Trophoblast cell (in vitro differentiated cells and primary cell): ENCODE data around the gene SRL.

ENCODE experiments used
- DNase-seq, 2 donors: peaks; one replicate each; pipeline ENCODE4 v3.0.0-alpha.2; 2016
- H2AFZ ChIP-seq: 2 replicates; pipeline ENCODE4 v1.6.1; 2013; ENCODE audit warnings: low read length, moderate library complexity, mild to moderate bottlenecking; ENCODE audit not compliant: insufficient read depth, poor library complexity
- H2AK5ac ChIP-seq: 2 replicates; pipeline ENCODE4 v1.6.1; 2013; ENCODE audit warnings: mild to moderate bottlenecking, low read length
- H2BK120ac ChIP-seq: 2 replicates; pipeline ENCODE4 v1.6.1; 2013; ENCODE audit warnings: low read length, mild to moderate bottlenecking, moderate library complexity; ENCODE audit not compliant: insufficient read depth, poor library complexity
- H2BK12ac ChIP-seq: 2 replicates; pipeline ENCODE4 v1.6.1; 2013; ENCODE audit warnings: mild to moderate bottlenecking, low read length, moderate library complexity
- H2BK5ac ChIP-seq: 2 replicates; pipeline ENCODE4 v1.6.1; 2013; ENCODE audit warnings: low read length, low read depth, moderate library complexity, mild to moderate bottlenecking; ENCODE audit not compliant: poor library complexity
- H3K14ac ChIP-seq: 2 replicates; pipeline ENCODE4 v1.6.1; 2013; ENCODE audit warnings: mild to moderate bottlenecking, low read length
- H3K18ac ChIP-seq: 2 replicates; pipeline ENCODE4 v1.6.1; 2013; ENCODE audit warnings: mild to moderate bottlenecking, low read length
- H3K23ac ChIP-seq: 2 replicates; pipeline ENCODE4 v1.6.1; 2013; ENCODE audit warnings: low read length
- H3K27ac ChIP-seq: 2 replicates; pipeline ENCODE4 v1.5.1; 2013; ENCODE audit warnings: low read depth, mild to moderate bottlenecking, inconsistent platforms, low read length, moderate library complexity
- H3K27me3 ChIP-seq: 2 replicates; pipeline ENCODE4 v1.6.1; 2013; ENCODE audit warnings: inconsistent platforms, mild to moderate bottlenecking, low read length, moderate library complexity; ENCODE audit not compliant: insufficient read depth
- H3K36me3 ChIP-seq, 2 experiments: 1 replicate in 1 of 2; 2 replicates in 1 of 2; pipeline ENCODE4 v1.6.1; 2013; ENCODE audit warnings: low read length in 2 of 2, mild to moderate bottlenecking in 2 of 2, moderate library complexity in 1 of 2; ENCODE audit not compliant: insufficient read depth in 2 of 2, control insufficient read depth in 1 of 2
- H3K4ac ChIP-seq: 2 replicates; pipeline ENCODE4 v1.6.1; 2013; ENCODE audit warnings: low read depth, mild to moderate bottlenecking, low read length, moderate library complexity
- H3K4me1 ChIP-seq, 2 experiments: 1 replicate in 1 of 2; 2 replicates in 1 of 2; pipeline ENCODE4 v1.6.1; 2013; ENCODE audit warnings: low read length in 2 of 2, mild to moderate bottlenecking in 2 of 2, moderate library complexity in 1 of 2; ENCODE audit not compliant: insufficient read depth in 2 of 2, control insufficient read depth in 1 of 2
- H3K4me2 ChIP-seq: 2 replicates; pipeline ENCODE4 v1.6.1; 2013; ENCODE audit warnings: inconsistent platforms, mild to moderate bottlenecking, low read length, moderate library complexity
- H3K4me3 ChIP-seq: 2 replicates; pipeline ENCODE4 v1.5.1; 2013; ENCODE audit warnings: mild to moderate bottlenecking, low read depth, low read length, inconsistent platforms
- H3K79me1 ChIP-seq: one replicate; pipeline ENCODE4 v1.6.1; 2013; ENCODE audit warnings: low read length
- H3K79me2 ChIP-seq: 2 replicates; pipeline ENCODE4 v1.6.1; 2013; ENCODE audit warnings: low read length, mild to moderate bottlenecking; ENCODE audit not compliant: control insufficient read depth, insufficient read depth, poor library complexity
- H3K9ac ChIP-seq: 2 replicates; pipeline ENCODE4 v1.6.1; 2013; ENCODE audit warnings: mild to moderate bottlenecking, low read length
- H3K9me3 ChIP-seq: 2 replicates; pipeline ENCODE4 v1.6.1; 2013; ENCODE audit warnings: low read depth, mild to moderate bottlenecking, control low read depth, inconsistent platforms, low read length; ENCODE audit not compliant: insufficient read depth
- H4K12ac ChIP-seq: 2 replicates; pipeline ENCODE4 v1.6.1; 2013; ENCODE audit warnings: low read depth, mild to moderate bottlenecking, low read length, moderate library complexity
- H4K8ac ChIP-seq: 2 replicates; pipeline ENCODE4 v1.6.1; 2013; ENCODE audit warnings: low read depth, mild to moderate bottlenecking, low read length, moderate library complexity
- H4K91ac ChIP-seq: one replicate; pipeline ENCODE4 v1.6.1; 2013; ENCODE audit warnings: low read depth, mild to moderate bottlenecking, low read length, moderate library complexity
- WGBS: extraction: QIAGEN DNeasy Blood & Tissue Kit; methylation state at CpG from one replicate; pipeline ENCODE4 v1.1.7; 2013; ENCODE audit warnings: missing lambda C conversion rate; ENCODE audit not compliant: insufficient read length, insufficient coverage; ENCODE audit errors: extremely low coverage; 5-methylcytosine and 5-hydroxymethylcytosine counted together

Gene SRL

DNA sequence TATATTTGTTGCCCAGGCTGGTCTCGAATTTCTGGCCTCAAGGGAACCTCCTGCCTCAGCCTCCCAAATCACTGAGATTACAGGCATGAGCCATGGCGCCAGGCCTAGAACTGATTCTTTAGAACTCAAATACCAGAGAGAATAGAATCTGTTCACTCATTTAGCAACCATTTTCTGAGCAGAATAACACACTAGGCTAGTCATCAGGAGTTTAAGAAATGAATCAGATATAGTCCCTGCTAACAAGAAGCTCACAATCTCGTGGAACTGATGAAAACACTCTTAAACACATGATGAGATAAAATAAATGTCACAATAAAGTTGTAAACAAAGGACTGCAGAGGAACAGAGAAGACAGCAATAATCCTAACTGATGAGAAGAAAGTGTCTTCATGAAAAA is 69.8 kb downstream of the SRL start:
- no peak overlapping the region for H2BK5ac ChIP-seq
- peak; percentile 39 to 57 for DNase-seq
- no peak overlapping the region for H3K18ac ChIP-seq
- H2BK12ac ChIP-seq: no peak overlapping the region
- no peaks in the 10 kb centered on the region for H3K27me3 ChIP-seq
- no peak overlapping the region for H3K4me2 ChIP-seq
- no peak overlapping the region for H3K27ac ChIP-seq
- no peak overlapping the region for H4K12ac ChIP-seq
- H2BK120ac ChIP-seq: no peak overlapping the region
- no peak overlapping the region for H4K8ac ChIP-seq
- no peak overlapping the region for H3K23ac ChIP-seq
- H3K4me3 ChIP-seq: no peak overlapping the region
- no peak overlapping the region for H2AK5ac ChIP-seq
- no peaks in the 10 kb centered on the region for H3K9me3 ChIP-seq
- no peak overlapping the region for H3K9ac ChIP-seq
- no peaks in the 10 kb centered on the region for H3K79me2 ChIP-seq
- no peaks in the 10 kb centered on the region for H3K79me1 ChIP-seq
- no peaks in the 10 kb centered on the region for H3K36me3 ChIP-seq
- no CpG with 5 or more reads among the region's 3 CpGs for WGBS
- no peak overlapping the region for H2AFZ ChIP-seq
- H3K4me1 ChIP-seq: no peaks in the 10 kb centered on the region
- H3K14ac ChIP-seq: no peak overlapping the region
- H4K91ac ChIP-seq: no peak overlapping the region
- no peak overlapping the region for H3K4ac ChIP-seq

DNA sequence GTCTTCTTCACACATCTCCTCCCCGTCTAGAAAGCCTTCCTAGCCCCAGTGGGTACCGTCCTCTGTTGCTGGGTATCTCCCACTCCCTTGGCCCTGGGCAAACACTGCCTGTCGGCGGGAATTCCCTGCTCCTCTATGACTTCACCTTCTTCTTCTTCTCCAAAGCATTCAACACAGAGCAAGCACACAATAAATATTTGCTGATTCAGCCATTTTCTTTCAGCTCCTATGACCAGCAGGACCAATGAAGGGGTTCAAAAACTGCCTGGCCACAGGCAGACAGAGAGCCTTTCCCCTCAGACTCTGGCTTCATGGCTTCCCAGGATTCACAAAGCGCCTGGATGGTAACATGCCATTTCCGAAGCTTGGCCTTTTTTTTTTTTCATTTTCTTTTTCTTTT is 72.5 kb downstream of the SRL start:
- Histone ChIP-seq H3K9ac (no peak overlapping the region), H3K4me3 (no peak overlapping the region), H2AK5ac (no peak overlapping the region), H3K4me2 (no peak overlapping the region), H3K36me3 (no peaks in the 10 kb centered on the region), H3K23ac (no peak overlapping the region), H2BK120ac (no peak overlapping the region), H2BK12ac (no peak overlapping the region), H3K14ac (no peak overlapping the region), H3K4ac (no peak overlapping the region), H4K8ac (no peak overlapping the region), H4K12ac (no peak overlapping the region), H3K18ac (no peak overlapping the region), H3K79me1 (no peaks in the 10 kb centered on the region), H3K9me3 (no peaks in the 10 kb centered on the region), H2BK5ac (no peak overlapping the region), H3K79me2 (no peaks in the 10 kb centered on the region), H2AFZ (no peak overlapping the region), H3K27ac (no peak overlapping the region), H3K27me3 (no peaks in the 10 kb centered on the region), H4K91ac (no peak overlapping the region), H3K4me1 (no peaks in the 10 kb centered on the region)
- DNase-seq: no peak
- whole genome bisulfite sequencing: no CpG with 5 or more reads among the region's 6 CpGs

DNA sequence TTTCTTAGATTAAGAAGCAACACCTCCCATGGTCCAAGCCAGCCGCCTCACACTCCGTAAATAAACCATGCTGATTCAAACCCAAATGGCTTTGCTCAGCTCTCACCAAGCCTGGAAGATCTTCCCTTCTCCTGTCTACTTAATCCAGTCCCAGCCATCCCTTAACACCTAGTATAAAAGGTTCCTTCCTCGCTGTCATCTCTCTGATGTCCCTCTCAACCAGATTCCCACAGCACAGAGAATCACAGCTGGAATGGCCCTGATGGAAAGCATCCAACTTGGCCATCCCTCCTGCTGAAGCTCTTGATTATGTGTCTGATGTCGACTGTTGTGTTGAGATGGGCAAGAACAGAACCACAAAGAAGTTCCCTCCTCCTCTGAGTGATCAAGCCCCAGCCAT is 75.1 kb downstream of the SRL start:
- Histone ChIP-seq H3K4me1 (no peaks in the 10 kb centered on the region), H3K36me3 (no peaks in the 10 kb centered on the region), H4K91ac (no peak overlapping the region), H3K79me1 (no peaks in the 10 kb centered on the region), H2BK120ac (no peak overlapping the region), H3K27ac (no peak overlapping the region), H3K18ac (no peak overlapping the region), H4K12ac (no peak overlapping the region), H2AFZ (no peak overlapping the region), H2AK5ac (no peak overlapping the region), H3K4me3 (no peak overlapping the region), H2BK12ac (no peak overlapping the region), H3K27me3 (no peaks in the 10 kb centered on the region), H3K9ac (no peak overlapping the region), H3K4me2 (no peak overlapping the region), H2BK5ac (no peak overlapping the region), H3K14ac (no peak overlapping the region), H3K4ac (no peak overlapping the region), H3K23ac (no peak overlapping the region), H3K9me3 (peaks cover 2% of the 10 kb centered on the region), H3K79me2 (no peaks in the 10 kb centered on the region), H4K8ac (no peak overlapping the region)
- WGBS: no CpG with 5 or more reads among the region's 4 CpGs
- DNase-seq: no peak

DNA sequence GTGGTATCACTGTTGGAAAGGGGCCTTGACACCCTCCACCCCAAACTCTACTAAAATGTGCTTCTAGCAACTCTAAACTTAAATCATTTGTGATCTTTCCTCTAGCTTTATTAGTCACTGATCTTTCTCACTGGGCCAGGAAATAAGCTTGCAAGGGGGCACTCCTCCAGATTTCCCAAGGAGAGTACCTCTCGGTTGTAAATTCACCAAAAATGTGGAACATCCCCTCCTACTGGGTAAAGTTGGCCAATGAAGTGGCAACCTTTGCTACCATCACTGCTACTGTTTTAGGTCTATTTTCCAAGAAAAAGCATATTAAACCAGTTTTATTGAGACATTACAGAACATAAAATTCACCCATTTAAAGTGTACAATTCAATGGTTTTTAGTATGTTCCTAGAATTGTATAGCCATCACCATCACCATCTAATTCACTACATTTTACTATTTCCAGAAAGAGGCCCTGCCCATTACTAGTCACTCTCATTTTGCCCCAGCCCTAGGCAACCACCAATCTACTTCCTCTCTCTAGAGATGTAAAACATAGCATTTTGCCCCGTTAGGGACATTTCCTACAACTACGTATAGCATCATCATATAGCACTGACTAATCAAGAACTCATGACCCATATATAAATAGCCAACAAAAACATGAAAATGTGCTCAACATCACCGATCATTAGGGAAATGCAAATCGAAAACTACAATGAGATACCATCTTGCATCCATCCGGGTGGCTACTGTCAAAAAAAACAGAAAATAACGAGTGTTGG is 81.0 kb downstream of the SRL start:
- Histone ChIP-seq H3K9ac (no peak overlapping the region), H2AK5ac (no peak overlapping the region), H3K18ac (no peak overlapping the region), H3K4me2 (no peak overlapping the region), H3K27me3 (no peaks in the 10 kb centered on the region), H3K14ac (no peak overlapping the region), H3K4me1 (no peaks in the 10 kb centered on the region), H3K36me3 (no peaks in the 10 kb centered on the region), H2BK120ac (no peak overlapping the region), H2BK12ac (no peak overlapping the region), H2AFZ (no peak overlapping the region), H4K12ac (no peak overlapping the region), H3K4ac (no peak overlapping the region), H4K91ac (no peak overlapping the region), H3K79me1 (no peaks in the 10 kb centered on the region), H3K9me3 (peaks cover 2% of the 10 kb centered on the region), H3K4me3 (no peak overlapping the region), H3K23ac (no peak overlapping the region), H2BK5ac (no peak overlapping the region), H3K79me2 (no peaks in the 10 kb centered on the region), H3K27ac (no peak overlapping the region), H4K8ac (no peak overlapping the region)
- no peak for DNase-seq
- WGBS: no CpG with 5 or more reads among the region's 7 CpGs
